NCI-H1436 (cell line): Measurements from ENCODE around the gene PLCB4.

ENCODE experiments used
- DNase-seq: peaks from one replicate; lab custom pipeline; 2025; lab: John Stamatoyannopoulos, UW

PLCB4 gene

GRCh38 chr20:9523636-9524035 lies 454.7 kb downstream of the PLCB4 start:
- no peak for DNase-seq
